NCI-H774 (cell line): ENCODE measurements around the gene FOXI1.
A peak's percentile ranks its signal among the peaks of the same experiment; 100 is the strongest.
"Not testable (repeated sequence)": the region's sequence is repeated elsewhere in the genome, so short reads cannot be mapped to it uniquely, and the experiment has no call there.

Experiments used
- DNase-seq: peaks from one replicate; lab custom pipeline; 2025; lab: John Stamatoyannopoulos, UW

The FOXI1 gene

GRCh38 chr5:170126061-170126460 lies 20.4 kb downstream of the FOXI1 start:
- DNase-seq = no peak

- no peak for DNase-seq
Observed at GRCh38 chr5:170126626-170127025, 20.9 kb downstream of the FOXI1 start.

- no peak for DNase-seq
Observed at GRCh38 chr5:170131235-170131634, 25.5 kb downstream of the FOXI1 start.

GRCh38 chr5:170132269-170132975 lies 26.7 kb downstream of the FOXI1 start:
- no peak for DNase-seq

GRCh38 chr5:170132976-170133448 lies 27.3 kb downstream of the FOXI1 start:
- no peak for DNase-seq

- no peak for DNase-seq
Observed at GRCh38 chr5:170135796-170136490, 30.2 kb downstream of the FOXI1 start.

GRCh38 chr5:170136506-170136905 lies 30.8 kb downstream of the FOXI1 start:
- no peak for DNase-seq

GRCh38 chr5:170137694-170138214 lies 32.1 kb downstream of the FOXI1 start:
- no peak for DNase-seq

- no peak for DNase-seq
Observed at GRCh38 chr5:170138273-170138672, 32.6 kb downstream of the FOXI1 start.

- DNase-seq = no peak
Observed at GRCh38 chr5:170139786-170140335, 34.2 kb downstream of the FOXI1 start.

- not testable (repeated sequence) for DNase-seq
Observed at GRCh38 chr5:170141196-170141595, 35.5 kb downstream of the FOXI1 start.

- DNase-seq = no peak
Observed at GRCh38 chr5:170141636-170142035, 35.9 kb downstream of the FOXI1 start.

GRCh38 chr5:170142196-170142595 lies 36.5 kb downstream of the FOXI1 start:
- DNase-seq = no peak

- no peak for DNase-seq
Observed at GRCh38 chr5:170143091-170143490, 37.4 kb downstream of the FOXI1 start.

GRCh38 chr5:170143710-170144109 lies 38.0 kb downstream of the FOXI1 start:
- no peak for DNase-seq

GRCh38 chr5:170144286-170145023 lies 38.8 kb downstream of the FOXI1 start:
- DNase-seq = no peak

- no peak for DNase-seq
Observed at GRCh38 chr5:170145462-170145861, 39.8 kb downstream of the FOXI1 start.

GRCh38 chr5:170147051-170147752 lies 41.5 kb downstream of the FOXI1 start:
- no peak for DNase-seq

- no peak for DNase-seq
Observed at GRCh38 chr5:170147753-170148264, 42.1 kb downstream of the FOXI1 start.

- DNase-seq = peak; percentile 21
Observed at GRCh38 chr5:170148430-170149205, 42.9 kb downstream of the FOXI1 start.

- DNase-seq = no peak
Observed at GRCh38 chr5:170149206-170149515, 43.5 kb downstream of the FOXI1 start.
